ENCODE results near the gene MTUS2. TPM values are rescaled to one million over a fixed set of nuclear protein-coding genes. Genes with fewer than 3 reads are reported as not detected.

The MTUS2 gene
- total RNA-seq, 6 experiments from 2014 or later, result 0.07 to 0.15 (median 0.14) TPM; not detected in 1

GRCh38 chr13:29006359-29006850 is 186.3 kb downstream of the MTUS2 start:
- peaks cover 2% of the 10 kb centered on the region; the same call in 1 of the 2 replicates for H3K27me3 Mint-ChIP-seq (ENCODE audit: insufficient read depth)
- no peak overlapping the region for H3K27ac Mint-ChIP-seq
- TF ChIP-seq, protein P1, sequence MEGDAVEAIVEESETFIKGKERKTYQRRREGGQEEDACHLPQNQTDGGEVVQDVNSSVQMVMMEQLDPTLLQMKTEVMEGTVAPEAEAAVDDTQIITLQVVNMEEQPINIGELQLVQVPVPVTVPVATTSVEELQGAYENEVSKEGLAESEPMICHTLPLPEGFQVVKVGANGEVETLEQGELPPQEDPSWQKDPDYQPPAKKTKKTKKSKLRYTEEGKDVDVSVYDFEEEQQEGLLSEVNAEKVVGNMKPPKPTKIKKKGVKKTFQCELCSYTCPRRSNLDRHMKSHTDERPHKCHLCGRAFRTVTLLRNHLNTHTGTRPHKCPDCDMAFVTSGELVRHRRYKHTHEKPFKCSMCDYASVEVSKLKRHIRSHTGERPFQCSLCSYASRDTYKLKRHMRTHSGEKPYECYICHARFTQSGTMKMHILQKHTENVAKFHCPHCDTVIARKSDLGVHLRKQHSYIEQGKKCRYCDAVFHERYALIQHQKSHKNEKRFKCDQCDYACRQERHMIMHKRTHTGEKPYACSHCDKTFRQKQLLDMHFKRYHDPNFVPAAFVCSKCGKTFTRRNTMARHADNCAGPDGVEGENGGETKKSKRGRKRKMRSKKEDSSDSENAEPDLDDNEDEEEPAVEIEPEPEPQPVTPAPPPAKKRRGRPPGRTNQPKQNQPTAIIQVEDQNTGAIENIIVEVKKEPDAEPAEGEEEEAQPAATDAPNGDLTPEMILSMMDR (IDR thresholded peaks at IDR 0.05), result no peak
- no peaks in the 10 kb centered on the region for H3K4me1 Mint-ChIP-seq (ENCODE audit: low read depth)
- no peaks in the 10 kb centered on the region for H3K36me3 Mint-ChIP-seq (ENCODE audit: low read depth)
- no peaks in the 10 kb centered on the region for H3K9me3 Mint-ChIP-seq
- H3K4me3 Mint-ChIP-seq, result no peak overlapping the region
- no peak for DNase-seq

- no peak overlapping the region for H3K4me3 Mint-ChIP-seq
- no peak overlapping the region for H3K27ac Mint-ChIP-seq
Measured at GRCh38 chr13:29008296-29008695, 188.2 kb downstream of the MTUS2 start.

GRCh38 chr13:29020314-29020713 is 200.2 kb downstream of the MTUS2 start:
- TF ChIP-seq, protein P1 (IDR thresholded peaks at IDR 0.05), result no peak
- H3K4me1 Mint-ChIP-seq (ENCODE audit: low read depth), result no peaks in the 10 kb centered on the region
- peaks cover 2% of the 10 kb centered on the region; the same call in 1 of the 2 replicates for H3K9me3 Mint-ChIP-seq
- H3K27me3 Mint-ChIP-seq (ENCODE audit: insufficient read depth), result peaks cover 6% of the 10 kb centered on the region
- H3K36me3 Mint-ChIP-seq (ENCODE audit: low read depth), result no peaks in the 10 kb centered on the region
- H3K4me3 Mint-ChIP-seq, result no peak overlapping the region
- DNase-seq, result no peak
- H3K27ac Mint-ChIP-seq, result no peak overlapping the region

More at GRCh38 chr13:29008296-29008695, 188.2 kb downstream of the MTUS2 start:
- Mint-ChIP-seq H3K27me3 (ENCODE audit: insufficient read depth) (peaks cover 6% of the 10 kb centered on the region; the same call in 1 of the 2 replicates), H3K36me3 (ENCODE audit: low read depth) (no peaks in the 10 kb centered on the region), H3K4me1 (ENCODE audit: low read depth) (no peaks in the 10 kb centered on the region), H3K9me3 (no peaks in the 10 kb centered on the region)
- DNase-seq, result no peak
- TF ChIP-seq, protein P1 (IDR thresholded peaks at IDR 0.05), result no peak

DNA sequence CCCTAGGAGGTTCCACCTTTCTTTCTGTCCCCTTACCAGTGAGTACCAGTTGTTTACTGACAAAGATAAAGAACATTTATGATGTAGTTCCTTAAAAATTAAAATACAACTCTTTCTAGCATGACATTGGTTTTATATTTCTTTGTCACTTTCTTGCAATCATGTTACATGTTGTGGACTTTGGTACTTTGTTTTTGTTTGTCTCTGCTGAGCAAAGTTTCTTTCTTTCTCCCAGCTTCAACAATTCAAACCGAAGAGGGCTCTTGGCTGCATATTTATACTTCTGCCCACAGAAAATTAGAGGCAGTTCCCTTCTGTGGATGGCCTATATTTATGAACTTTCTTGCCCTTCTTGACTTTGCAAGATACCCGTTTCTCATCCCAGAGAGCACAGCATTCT is 201.2 kb downstream of the MTUS2 start:
- Mint-ChIP-seq H3K27me3 (ENCODE audit: insufficient read depth) (peaks cover 6% of the 10 kb centered on the region), H3K27ac (no peak overlapping the region), H3K9me3 (peaks cover 4% of the 10 kb centered on the region; the same call in 1 of the 2 replicates), H3K4me3 (no peak overlapping the region), H3K4me1 (ENCODE audit: low read depth) (no peaks in the 10 kb centered on the region), H3K36me3 (ENCODE audit: low read depth) (no peaks in the 10 kb centered on the region)
- no peak for DNase-seq
- TF ChIP-seq, protein P1 (IDR thresholded peaks at IDR 0.05), result no peak

- Mint-ChIP-seq H3K4me3 (no peak overlapping the region), H3K27ac (no peak overlapping the region), H3K27me3 (ENCODE audit: insufficient read depth) (peaks cover 6% of the 10 kb centered on the region), H3K4me1 (ENCODE audit: low read depth) (no peaks in the 10 kb centered on the region), H3K36me3 (ENCODE audit: low read depth) (no peaks in the 10 kb centered on the region), H3K9me3 (peaks cover 4% of the 10 kb centered on the region; the same call in 1 of the 2 replicates)
- no peak for DNase-seq
- TF ChIP-seq, protein P1 (IDR thresholded peaks at IDR 0.05), result no peak
Measured at GRCh38 chr13:29021717-29022116, 201.6 kb downstream of the MTUS2 start.

All from HFFc6 (cell line).